GM12878 (cell line): ENCODE results near the gene ADGRE2. TPM values are rescaled to one million over a fixed set of nuclear protein-coding genes. Genes with fewer than 3 reads are reported as not detected.

Experiments
- ATAC-seq: fragments of 200-7000 bp; cut with Tn5 transposase; 3 replicates; pipeline ENCODE4 v1.9.1; 2020; ENCODE audit warnings: mild to moderate bottlenecking, moderate library complexity
- BruUV-seq: library from RNA; stranded (reverse); fragments of 400-500 nt; replicated peaks from 2 replicates; lab custom pipeline; 2021; lab: Mats Ljungman, UMichigan
- CTCF ChIA-PET: fragments of 300-600 bp; sonication (Branson Sonifier 250); formaldehyde crosslinking; extraction: SDS; loops from one replicate; lab custom pipeline; 2021; ENCODE audit warnings: inconsistent platforms; lab: Yijun Ruan, JAX
- POLR2A ChIA-PET: fragments of 350-600 bp; formaldehyde crosslinking; extraction: SDS; loops from one replicate; lab custom pipeline; 2021; ENCODE audit warnings: inconsistent platforms; lab: Charles Lee
- RAD21 ChIA-PET: fragments of 300-600 bp; sonication (Branson Sonifier 250); formaldehyde crosslinking; loops from one replicate; lab custom pipeline; 2023; ENCODE audit warnings: antibody characterized with exemption; ENCODE audit not compliant: unreplicated experiment; lab: Charles Lee
- SMC1A ChIA-PET: fragments of 300-600 bp; sonication (Branson Sonifier 250); formaldehyde crosslinking; loops from one replicate; lab custom pipeline; 2023; ENCODE audit not compliant: unreplicated experiment, uncharacterized antibody; lab: Charles Lee
- DNase-seq: peaks from one replicate; pipeline ENCODE4 v3.0.0-alpha.2; 2011; ENCODE audit warnings: low read depth, low spot score
- FAIRE-seq: peaks from 3 replicates; lab custom pipeline; 2011; peaks lifted over from hg19 to GRCh38; lab: Jason Lieb, UNC
- H2AFZ ChIP-seq: 2 replicates; pipeline ENCODE4 v1.6.0; 2011; ENCODE audit warnings: low read depth, low read length, control low read depth; ENCODE audit not compliant: control insufficient read depth
- H3K27ac ChIP-seq: 2 replicates; pipeline ENCODE4 v1.5.1; 2011; ENCODE audit warnings: control low read depth; ENCODE audit not compliant: control insufficient read depth, insufficient read depth
- H3K27me3 ChIP-seq, 2 experiments: replicated peaks in 1 of 2; 2 replicates each; pipeline versions ENCODE4 v1.6.0 to v1.6.1; 2011; ENCODE audit warnings: low read length in 1 of 2; ENCODE audit not compliant: control insufficient read depth in 2 of 2, insufficient read depth in 2 of 2
- H3K36me3 ChIP-seq, 2 experiments: 2 replicates each; pipeline ENCODE4 v1.5.1; 2011; ENCODE audit warnings: low read length in 1 of 2; ENCODE audit not compliant: control insufficient read depth in 2 of 2, insufficient read depth in 2 of 2
- H3K4me1 ChIP-seq: 2 replicates; pipeline ENCODE4 v1.6.1; 2011; ENCODE audit warnings: mild to moderate bottlenecking, low read length, moderate library complexity, mixed read lengths; ENCODE audit not compliant: control insufficient read depth, insufficient read depth
- H3K4me2 ChIP-seq: 2 replicates; pipeline ENCODE4 v1.6.0; 2011; ENCODE audit warnings: control low read depth; ENCODE audit not compliant: control insufficient read depth, insufficient read depth
- H3K4me3 ChIP-seq: fragments of 200-600 bp; sonication (generic); 2 replicates; pipeline ENCODE4 v1.5.1; 2016
- H3K79me2 ChIP-seq: 2 replicates; pipeline ENCODE4 v1.6.0; 2011; ENCODE audit warnings: low read length; ENCODE audit not compliant: control insufficient read depth, insufficient read depth
- H3K9ac ChIP-seq: 2 replicates; pipeline ENCODE4 v1.8.0; 2011; ENCODE audit warnings: low read length, control low read depth, mixed read lengths; ENCODE audit not compliant: control insufficient read depth, insufficient read depth
- H3K9me3 ChIP-seq: replicated peaks from 3 replicates; pipeline ENCODE4 v1.5.1; 2011; ENCODE audit warnings: mild to moderate bottlenecking, low read length; ENCODE audit not compliant: control insufficient read depth, insufficient read depth
- H4K20me1 ChIP-seq: 2 replicates; pipeline ENCODE4 v1.6.0; 2011; ENCODE audit not compliant: control insufficient read depth, insufficient read depth
- BRCA1 ChIP-seq: IDR thresholded peaks from 2 replicates; pipeline ENCODE4 v1.6.1; 2011; ENCODE audit warnings: low read depth, low read length, improper control_type of control experiment
- CBFB ChIP-seq: IDR thresholded peaks from 2 replicates; pipeline ENCODE4 v1.6.1; 2016; ENCODE audit warnings: antibody characterized with exemption, low read depth
- IKZF1 ChIP-seq: fragments of 450-650 bp; conservative IDR thresholded peaks from 2 replicates; pipeline ENCODE4 v1.6.1; 2017; ENCODE audit warnings: antibody characterized with exemption, mild to moderate bottlenecking
- MEF2B ChIP-seq: fragments of 450-650 bp; IDR thresholded peaks from 2 replicates; pipeline ENCODE4 v1.6.1; 2018; ENCODE audit warnings: mild to moderate bottlenecking, moderate library complexity; ENCODE audit not compliant: partially characterized antibody, poor library complexity, severe bottlenecking
- POLR2A ChIP-seq: IDR thresholded peaks from 2 replicates; pipeline ENCODE4 v1.6.1; 2011; ENCODE audit warnings: low read depth, mild to moderate bottlenecking, low read length
- SMC3 ChIP-seq: IDR thresholded peaks from 2 replicates; pipeline ENCODE4 v1.6.1; 2011; ENCODE audit warnings: low read length, improper control_type of control experiment, borderline replicate concordance
- STAT1 ChIP-seq: fragments of 450-650 bp; conservative IDR thresholded peaks from 2 replicates; pipeline ENCODE4 v1.6.1; 2014; ENCODE audit warnings: antibody characterized with exemption, mild to moderate bottlenecking
- WRNIP1 ChIP-seq: IDR thresholded peaks from 2 replicates; pipeline ENCODE4 v1.6.1; 2011; ENCODE audit warnings: low read depth, low read length, improper control_type of control experiment, borderline replicate concordance
- ZNF207 ChIP-seq: fragments of 450-650 bp; IDR thresholded peaks from 2 replicates; pipeline ENCODE4 v1.6.1; 2014; ENCODE audit warnings: antibody characterized with exemption, mild to moderate bottlenecking, borderline replicate concordance
- WGBS: methylation state at CpG from one replicate; pipeline ENCODE4 v1.1.6; 2016; ENCODE audit warnings: low lambda C conversion rate; ENCODE audit not compliant: insufficient replicate concordance, insufficient coverage; ENCODE audit errors: missing lambda C conversion rate; 5-methylcytosine and 5-hydroxymethylcytosine counted together
- in situ Hi-C: fragments of 300-500 bp; cut with MboI; formaldehyde crosslinking; loops from 9 replicates; pipeline ENCODE4 v1.14.3; 2018; ENCODE audit warnings: mixed read lengths
- intact Hi-C: fragments of 100-400 bp; cut with micrococcal nuclease; formaldehyde crosslinking; loops from one replicate; pipeline ENCODE4 v1.14.2; 2022; ENCODE audit not compliant: unreplicated experiment
- polyA plus RNA-seq, 11 experiments: library from polyadenylated mRNA; depleted of rRNA in 4 of 11; unstranded in 6 of 11; stranded (reverse) in 5 of 11; fragments of >200 nt; fragmentation: Nextera tagmentation in 4 of 11; fragmentation: Illumina TruSeq in 1 of 11; extraction: Ambion mirVana in 4 of 11; extraction: Trizol in 1 of 11; gene quantifications; 1 replicate in 1 of 11; 2 replicates in 10 of 11; pipeline versions ENCODE4 v1.2.1 to v1.2.3, GENCODE V29; 2011 to 2016; ENCODE audit warnings: inconsistent platforms in 2 of 11, missing spikeins in 2 of 11, low read depth in 1 of 11
- total RNA-seq, 4 experiments: library from RNA; depleted of rRNA in 3 of 4; stranded (reverse); fragments of >200 nt in 3 of 4; fragmentation: Illumina TruSeq in 1 of 4; extraction: Trizol in 1 of 4; gene quantifications; 2 replicates each; pipeline versions ENCODE4 v1.2.1 to v1.2.3, GENCODE V29; 2013 to 2021
- TF ChIP-seq, protein P1 (sequence below): IDR thresholded peaks from 2 replicates; pipeline ENCODE4 v1.6.1; 2012; ENCODE audit warnings: low read length, inconsistent platforms
- TF ChIP-seq, protein P2 (sequence below): fragments of 450-650 bp; IDR thresholded peaks from 2 replicates; pipeline ENCODE4 v1.6.1; 2017; ENCODE audit warnings: mild to moderate bottlenecking
- TF ChIP-seq, protein P3 (sequence below): fragments of 450-650 bp; IDR thresholded peaks from 2 replicates; pipeline ENCODE4 v1.6.1; 2017; ENCODE audit warnings: borderline replicate concordance

ADGRE2 gene
- total and polyA plus RNA-seq, 10 of the 15 experiments (the other 5 are each of a cell fraction or from before 2014, with no cell fraction given), result 0.15 to 12.7 (median 4.6) TPM

- H3K4me2 ChIP-seq, result no peak overlapping the region
- 33% methylated on average over 5 of the region's 5 CpGs for WGBS
- in situ Hi-C loops, result no loop called here
- ATAC-seq (no peak), DNase-seq (no peak), FAIRE-seq (no peak)
- ChIA-PET POLR2A (no interaction called here), RAD21 (interaction anchor here (0.7 kb wide), 1 partner anchor 9 kb away, joined by 4 read pairs; no protein-coding TSS in a partner anchor), CTCF (no interaction called here), SMC1A (no interaction called here)
- no peak overlapping the region for H2AFZ ChIP-seq
- intact Hi-C loops, result no loop called here
- no peak overlapping the region for H3K27ac ChIP-seq
- H3K27me3 ChIP-seq, result no peaks in the 10 kb centered on the region
- H3K9me3 ChIP-seq, result no peaks in the 10 kb centered on the region
- H3K36me3 ChIP-seq, result no peaks in the 10 kb centered on the region
- TF ChIP-seq, protein P1, sequence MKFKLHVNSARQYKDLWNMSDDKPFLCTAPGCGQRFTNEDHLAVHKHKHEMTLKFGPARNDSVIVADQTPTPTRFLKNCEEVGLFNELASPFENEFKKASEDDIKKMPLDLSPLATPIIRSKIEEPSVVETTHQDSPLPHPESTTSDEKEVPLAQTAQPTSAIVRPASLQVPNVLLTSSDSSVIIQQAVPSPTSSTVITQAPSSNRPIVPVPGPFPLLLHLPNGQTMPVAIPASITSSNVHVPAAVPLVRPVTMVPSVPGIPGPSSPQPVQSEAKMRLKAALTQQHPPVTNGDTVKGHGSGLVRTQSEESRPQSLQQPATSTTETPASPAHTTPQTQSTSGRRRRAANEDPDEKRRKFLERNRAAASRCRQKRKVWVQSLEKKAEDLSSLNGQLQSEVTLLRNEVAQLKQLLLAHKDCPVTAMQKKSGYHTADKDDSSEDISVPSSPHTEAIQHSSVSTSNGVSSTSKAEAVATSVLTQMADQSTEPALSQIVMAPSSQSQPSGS, result no peak
- TF ChIP-seq STAT1 (no peak), WRNIP1 (no peak), SMC3 (no peak), POLR2A (no peak), MEF2B (no peak), BRCA1 (no peak), ZNF207 (no peak), IKZF1 (no peak), CBFB (no peak)
- TF ChIP-seq, protein P2, sequence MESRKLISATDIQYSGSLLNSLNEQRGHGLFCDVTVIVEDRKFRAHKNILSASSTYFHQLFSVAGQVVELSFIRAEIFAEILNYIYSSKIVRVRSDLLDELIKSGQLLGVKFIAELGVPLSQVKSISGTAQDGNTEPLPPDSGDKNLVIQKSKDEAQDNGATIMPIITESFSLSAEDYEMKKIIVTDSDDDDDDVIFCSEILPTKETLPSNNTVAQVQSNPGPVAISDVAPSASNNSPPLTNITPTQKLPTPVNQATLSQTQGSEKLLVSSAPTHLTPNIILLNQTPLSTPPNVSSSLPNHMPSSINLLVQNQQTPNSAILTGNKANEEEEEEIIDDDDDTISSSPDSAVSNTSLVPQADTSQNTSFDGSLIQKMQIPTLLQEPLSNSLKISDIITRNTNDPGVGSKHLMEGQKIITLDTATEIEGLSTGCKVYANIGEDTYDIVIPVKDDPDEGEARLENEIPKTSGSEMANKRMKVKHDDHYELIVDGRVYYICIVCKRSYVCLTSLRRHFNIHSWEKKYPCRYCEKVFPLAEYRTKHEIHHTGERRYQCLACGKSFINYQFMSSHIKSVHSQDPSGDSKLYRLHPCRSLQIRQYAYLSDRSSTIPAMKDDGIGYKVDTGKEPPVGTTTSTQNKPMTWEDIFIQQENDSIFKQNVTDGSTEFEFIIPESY, result no peak
- TF ChIP-seq, protein P3, sequence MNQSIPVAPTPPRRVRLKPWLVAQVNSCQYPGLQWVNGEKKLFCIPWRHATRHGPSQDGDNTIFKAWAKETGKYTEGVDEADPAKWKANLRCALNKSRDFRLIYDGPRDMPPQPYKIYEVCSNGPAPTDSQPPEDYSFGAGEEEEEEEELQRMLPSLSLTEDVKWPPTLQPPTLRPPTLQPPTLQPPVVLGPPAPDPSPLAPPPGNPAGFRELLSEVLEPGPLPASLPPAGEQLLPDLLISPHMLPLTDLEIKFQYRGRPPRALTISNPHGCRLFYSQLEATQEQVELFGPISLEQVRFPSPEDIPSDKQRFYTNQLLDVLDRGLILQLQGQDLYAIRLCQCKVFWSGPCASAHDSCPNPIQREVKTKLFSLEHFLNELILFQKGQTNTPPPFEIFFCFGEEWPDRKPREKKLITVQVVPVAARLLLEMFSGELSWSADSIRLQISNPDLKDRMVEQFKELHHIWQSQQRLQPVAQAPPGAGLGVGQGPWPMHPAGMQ, result no peak
- TF ChIP-seq, all 136 proteins: peak for 0
- Histone ChIP-seq H3K79me2 (no peaks in the 10 kb centered on the region), H3K4me1 (no peaks in the 10 kb centered on the region), H4K20me1 (no peaks in the 10 kb centered on the region), H3K9ac (no peak overlapping the region), H3K4me3 (no peak overlapping the region)
- BruUV-seq, result no TSS peak
Measured at GRCh38 chr19:14761607-14762006, 16.8 kb downstream of the ADGRE2 start.
